Epithelial cell of proximal tubule (primary cell): ENCODE measurements around the gene PGM2L1. TPM values are rescaled to one million over a fixed set of nuclear protein-coding genes. Genes with fewer than 3 reads are reported as not detected.
A peak's percentile ranks its signal among the peaks of the same experiment; 100 is the strongest.
"Not testable (repeated sequence)": the region's sequence is repeated elsewhere in the genome, so short reads cannot be mapped to it uniquely, and the experiment has no call there.

Experiments
- DNase-seq: peaks from one replicate; pipeline ENCODE4 v3.0.0-alpha.2; 2011; ENCODE audit warnings: low read depth
- H3K4me3 ChIP-seq: 2 replicates; pipeline ENCODE4 v1.5.1; 2011; ENCODE audit warnings: low read depth, mild to moderate bottlenecking, low read length
- CTCF ChIP-seq: conservative IDR thresholded peaks from 2 replicates; pipeline ENCODE4 v1.5.1; 2012; ENCODE audit warnings: low read depth, mild to moderate bottlenecking, low read length
- total RNA-seq: library from RNA; depleted of rRNA; stranded (reverse); fragments of >200 nt; gene quantifications from 2 replicates; pipeline ENCODE4 v1.2.3, GENCODE V29; 2015

Gene PGM2L1
- total RNA-seq, 1 donor from 2014 or later, result 10.3 TPM

DNA sequence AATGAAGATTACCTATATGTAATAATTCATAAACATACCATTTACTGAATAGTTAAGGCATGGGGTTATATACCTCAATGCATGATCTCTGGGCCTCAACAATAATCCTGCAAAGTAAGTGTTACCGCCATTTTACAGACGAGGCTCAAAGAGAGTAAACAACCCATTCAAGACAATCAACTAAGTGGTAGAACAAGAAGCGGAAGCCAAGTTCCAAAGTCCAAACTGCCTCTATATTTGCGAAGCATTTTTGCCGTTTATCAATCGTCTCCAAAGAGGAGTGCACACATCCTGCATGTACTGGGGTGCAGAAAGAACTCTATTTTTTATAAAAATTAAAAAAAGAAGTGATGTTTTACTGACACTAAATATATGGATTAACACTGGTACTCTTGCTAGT, 59.3 kb downstream of the PGM2L1 start:
- no peak for DNase-seq
- TF ChIP-seq CTCF, result no peak
- no peak overlapping the region for H3K4me3 ChIP-seq

DNA sequence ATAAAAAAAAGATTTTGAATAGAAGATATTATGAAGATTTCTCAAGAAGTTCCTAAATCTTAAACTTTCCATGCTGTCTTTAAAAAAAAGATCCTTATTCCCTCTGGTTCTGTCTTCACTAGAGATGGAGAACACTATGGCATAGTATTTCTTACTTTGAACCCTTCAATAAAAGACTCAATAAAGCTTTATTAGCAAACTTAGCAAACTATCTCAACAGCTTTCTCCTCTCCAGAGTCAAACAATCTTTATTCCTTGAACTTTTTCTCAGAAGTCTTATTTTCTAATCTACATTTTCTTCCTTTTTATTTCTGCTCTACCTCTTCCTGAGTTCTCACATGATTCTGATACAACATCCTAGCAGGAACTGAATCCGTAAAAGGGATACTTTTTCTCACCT, 65.0 kb downstream of the PGM2L1 start:
- DNase-seq, result no peak
- no peak overlapping the region for H3K4me3 ChIP-seq
- TF ChIP-seq CTCF, result no peak

GRCh38 chr11:74332291-74332690, 65.9 kb downstream of the PGM2L1 start:
- DNase-seq, result no peak
- H3K4me3 ChIP-seq, result no peak overlapping the region
- no peak for TF ChIP-seq CTCF

DNA sequence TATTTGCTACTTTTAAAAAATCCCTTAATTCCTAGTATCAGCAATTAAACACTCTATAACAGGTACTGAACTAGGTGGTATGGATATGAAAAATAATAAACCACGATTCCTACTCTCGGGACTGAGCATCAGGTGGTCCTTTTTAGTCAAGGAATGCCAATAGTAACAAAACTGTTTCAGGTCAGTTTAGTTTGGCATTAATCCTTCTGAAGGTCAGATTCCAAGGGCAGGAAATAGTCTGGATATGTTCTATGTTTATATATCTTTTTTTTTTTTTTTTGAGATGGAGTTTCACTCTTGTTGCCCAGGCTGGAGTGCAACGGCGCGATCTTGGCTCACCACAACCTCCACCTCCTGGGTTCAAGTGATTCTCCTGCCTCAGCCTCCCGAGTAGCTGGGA, 67.2 kb downstream of the PGM2L1 start:
- not testable (repeated sequence) for H3K4me3 ChIP-seq, DNase-seq

- TF ChIP-seq CTCF, result no peak
- peak; percentile 68 for DNase-seq
- H3K4me3 ChIP-seq, result no peak overlapping the region
These were observed 68.0 kb downstream of the PGM2L1 start for GRCh38 chr11:74330075-74330858.

- no peak for TF ChIP-seq CTCF
- no peak overlapping the region for H3K4me3 ChIP-seq
These were observed 71.2 kb downstream of the PGM2L1 start for GRCh38 chr11:74327076-74327475.

DNA sequence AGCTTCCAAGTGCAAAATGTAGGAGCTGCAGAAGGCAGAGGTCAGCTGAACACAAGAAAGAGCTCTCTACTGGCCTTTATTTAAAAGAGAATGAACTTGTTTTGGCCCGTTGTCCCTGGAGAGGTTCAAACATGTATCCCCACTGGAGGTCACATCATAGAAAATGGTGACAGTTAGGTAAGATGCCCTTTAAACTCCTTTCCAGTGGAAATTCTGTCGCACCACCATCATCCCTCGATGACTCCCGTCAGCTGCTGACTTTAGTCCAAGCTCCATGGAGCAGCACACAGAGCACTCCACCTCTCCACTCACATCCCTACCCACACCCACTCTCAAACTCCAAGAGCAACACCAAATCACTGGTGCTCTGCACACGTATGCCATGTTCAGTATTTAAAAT, 71.6 kb downstream of the PGM2L1 start:
- H3K4me3 ChIP-seq, result no peak overlapping the region
- no peak for DNase-seq
- no peak for TF ChIP-seq CTCF

More at GRCh38 chr11:74327076-74327475, 71.2 kb downstream of the PGM2L1 start:
- no peak for DNase-seq
